Measurements from ENCODE around the gene RERG.

DNA sequence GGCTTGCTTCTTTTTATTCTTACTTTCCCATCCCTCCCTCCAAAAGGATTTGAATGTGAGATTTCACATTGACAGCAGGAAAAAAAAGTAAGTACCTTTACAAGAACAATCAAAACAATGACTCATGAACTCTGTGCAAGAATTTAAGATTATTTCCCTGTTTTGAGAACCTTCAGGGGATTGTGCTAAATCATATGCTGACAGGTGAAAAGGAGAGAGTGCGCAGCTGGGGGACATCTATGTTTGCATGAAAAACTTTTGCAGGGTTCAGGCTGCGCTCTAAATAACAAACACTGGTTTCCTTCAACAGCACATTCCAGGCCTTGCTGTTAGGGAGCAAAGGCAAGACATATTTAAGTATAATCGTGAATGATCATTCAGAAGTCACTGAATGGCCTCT, 27.3 kb downstream of the RERG start:
- TF ChIP-seq POLR2AphosphoS5 (IDR thresholded peaks at IDR 0.05; ENCODE audit: low read depth, low read length) (no peak), POLR2A (IDR thresholded peaks at IDR 0.05; ENCODE audit: low read depth, low read length) (no peak)
